ENCODE measurements around the gene DMAC2. TPM values are rescaled to one million over a fixed set of nuclear protein-coding genes. Genes with fewer than 3 reads are reported as not detected.

The DMAC2 gene
- total RNA-seq = 39.9 and 41.5 TPM in 2 replicates

DNA sequence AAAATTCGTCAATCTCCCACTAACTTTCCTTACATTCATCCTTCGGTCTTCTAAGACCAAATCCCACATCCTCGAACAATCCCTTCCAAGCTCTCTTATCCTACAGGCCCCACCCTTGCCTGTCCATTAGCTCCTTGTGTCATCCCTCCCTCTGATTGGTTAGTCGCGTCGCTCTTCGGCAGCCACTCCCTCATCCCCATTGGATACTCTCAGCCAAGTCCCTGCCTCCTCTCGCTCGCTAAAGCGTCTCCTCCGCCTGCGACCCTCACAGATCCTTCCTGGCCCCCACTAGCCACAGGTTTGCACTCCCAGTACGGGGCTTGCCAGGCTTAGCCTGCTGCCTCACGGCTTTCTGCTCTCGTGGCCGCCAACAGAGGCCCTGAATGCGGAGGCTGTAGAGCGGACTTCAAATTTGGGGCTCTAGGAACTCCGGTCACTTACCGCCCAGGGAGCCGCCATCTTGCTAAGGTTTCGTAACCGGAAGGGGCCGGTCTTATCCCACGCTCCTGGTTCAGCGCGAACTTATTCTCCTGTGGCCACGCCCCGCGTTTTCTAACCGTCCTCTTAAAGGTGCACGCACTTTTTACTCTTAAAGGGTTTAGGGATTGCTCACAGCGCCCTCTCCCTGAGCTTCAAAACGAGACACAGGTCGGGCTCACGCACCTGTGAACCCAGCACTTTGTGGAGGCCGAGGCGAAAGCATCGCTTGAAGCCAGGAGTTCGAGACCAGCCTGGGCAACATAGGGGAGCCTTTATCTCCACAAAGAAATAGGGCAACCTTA is at the start of gene DMAC2:
Gene DMAC2 (minus strand): TSS at position 472 of the 782 bp plus-strand sequence. CDS start 13 bp downstream, at position 459.

DNA sequence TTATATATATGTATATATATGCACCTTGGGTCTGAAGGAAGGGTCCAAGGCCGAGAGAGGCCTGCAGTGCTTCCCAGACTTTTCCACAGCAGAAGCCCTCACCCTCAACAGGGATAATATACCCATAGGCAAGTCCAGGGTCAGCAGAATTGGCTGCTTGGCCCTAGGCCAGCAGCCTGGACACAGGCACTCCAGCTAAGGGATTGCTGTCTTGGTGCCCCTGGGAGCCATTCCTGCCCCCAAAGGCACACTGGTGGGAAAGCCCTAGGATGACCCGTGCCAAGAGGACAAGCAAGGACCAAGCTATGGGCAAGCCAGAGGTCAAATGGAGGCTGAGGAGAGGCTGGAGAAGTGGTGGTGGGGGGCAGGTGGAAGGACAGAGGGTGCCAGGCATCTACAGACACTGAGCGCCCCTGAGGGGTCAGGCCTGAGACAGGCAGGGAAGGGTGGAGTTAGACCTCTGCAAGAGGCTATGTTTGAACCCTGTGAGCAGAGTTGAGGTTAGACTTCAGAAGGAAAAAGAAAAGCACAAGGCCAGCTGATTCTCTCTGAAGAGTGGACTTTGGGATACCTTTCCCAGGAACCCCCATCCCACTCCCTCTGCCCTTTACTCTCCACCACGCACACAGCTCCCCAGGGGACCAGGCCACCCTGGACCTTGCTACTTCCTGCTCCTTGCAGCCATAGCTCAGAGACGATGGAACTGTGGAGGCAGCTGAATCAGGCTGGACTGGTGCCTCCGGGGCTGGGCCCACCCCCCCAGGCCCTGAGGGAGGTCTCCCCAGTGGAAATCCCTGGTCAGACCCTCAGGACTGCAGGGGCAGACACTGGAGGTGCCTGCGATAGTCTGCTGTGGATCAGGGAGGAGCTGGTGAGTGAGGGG is 3.0 kb upstream of the DMAC2 start, which contains the start of gene ERICH4:
Gene ERICH4 (plus strand): TSS at position 684 of the 883 bp plus-strand sequence. CDS start 14 bp downstream, at position 698.

DNA sequence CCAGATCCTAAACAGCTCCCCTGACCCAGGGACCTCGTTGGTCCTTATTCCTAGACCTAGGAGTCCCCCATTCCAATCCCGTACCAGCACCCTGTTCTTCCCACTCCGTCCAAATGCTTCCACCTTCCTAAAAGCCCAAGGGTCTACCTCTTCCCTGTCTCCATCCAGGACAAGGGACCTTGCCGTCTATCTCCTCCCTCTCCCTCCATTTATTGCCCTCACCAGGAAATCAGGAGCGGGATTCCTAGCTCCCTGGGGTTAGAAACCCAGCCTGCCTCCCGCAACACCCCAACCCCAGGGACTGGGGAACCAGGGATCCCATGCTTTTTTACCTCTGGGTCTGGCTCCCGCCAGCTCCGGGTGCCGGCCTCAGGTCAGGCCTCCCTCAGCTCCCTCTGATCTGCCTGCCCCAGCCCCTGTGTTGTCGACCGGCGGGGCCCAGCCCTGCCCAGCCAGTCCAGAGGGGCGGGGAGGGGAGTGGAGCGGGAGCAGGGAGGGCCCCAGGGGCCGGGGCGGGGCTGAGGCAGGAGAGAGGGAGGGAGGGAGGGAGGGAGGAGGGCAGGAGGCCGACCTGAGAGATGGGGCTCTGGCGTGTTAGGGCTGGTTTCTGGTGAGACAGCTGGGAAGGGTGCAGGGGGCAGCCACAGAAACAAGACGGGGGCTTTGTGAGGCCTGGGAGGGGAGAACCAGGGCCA is 12.6 kb downstream of the DMAC2 start, which contains the start of gene B3GNT8:
Gene B3GNT8 (minus strand): TSS at position 423 of the 695 bp plus-strand sequence. CDS start 596 bp downstream, outside the sequence.

DNA sequence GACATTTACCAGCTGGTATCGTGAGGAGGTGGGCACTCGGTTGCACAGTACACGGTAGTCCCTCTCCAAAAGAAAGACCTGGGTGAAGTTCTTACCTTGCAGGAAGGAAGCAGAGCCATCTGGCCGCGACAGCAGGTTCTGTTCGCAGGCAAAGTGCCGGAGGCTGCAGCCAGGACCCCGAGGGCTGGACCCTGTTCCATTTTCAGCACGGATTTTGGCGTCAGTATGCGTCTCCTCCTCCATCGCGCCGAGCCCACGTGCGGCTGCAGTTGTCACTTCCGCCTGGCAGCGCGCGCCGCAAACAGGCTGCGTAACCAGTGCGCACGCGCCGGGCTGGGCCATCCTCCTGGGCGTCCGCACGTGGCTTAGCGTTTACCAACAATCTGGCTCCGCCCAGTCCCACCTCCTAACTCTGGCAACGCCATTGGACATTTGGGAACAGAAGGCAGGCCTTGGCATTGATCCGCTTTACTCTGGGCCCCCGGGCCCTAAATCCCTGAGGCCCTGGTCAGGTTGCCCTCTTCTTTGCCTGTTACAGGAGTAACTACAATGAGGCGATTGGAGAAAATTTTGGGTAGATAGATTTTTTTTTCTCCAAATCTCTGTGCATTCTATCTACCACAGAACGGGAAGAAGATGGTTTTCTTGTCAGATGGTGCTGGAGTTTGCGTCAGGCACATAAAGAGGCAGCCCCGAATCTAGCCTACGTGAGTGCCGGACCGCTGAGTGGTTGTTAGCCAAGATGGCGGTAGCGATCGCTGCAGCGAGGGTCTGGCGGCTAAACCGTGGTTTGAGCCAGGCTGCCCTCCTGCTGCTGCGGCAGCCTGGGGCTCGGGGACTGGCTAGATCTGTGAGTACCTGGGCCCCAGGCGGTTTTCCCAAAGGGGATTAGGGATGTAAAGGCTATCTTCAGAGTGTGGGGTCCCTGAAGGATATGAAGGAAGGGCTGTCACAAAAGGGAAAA is 42.3 kb downstream of the DMAC2 start, which contains the start of the genes BCKDHA and EXOSC5:
Gene BCKDHA (plus strand): TSS at position 733 of the 964 bp plus-strand sequence. CDS start 10 bp downstream, at position 743.
Gene EXOSC5 (minus strand): TSS at position 274 of the 964 bp plus-strand sequence. CDS start 31 bp downstream, at position 243.

Other genes starting within 250 kb of the DMAC2 start
- 0.11 TPM in 1 of 2 replicates, not detected in the other for gene CYP2S1, start 246.7 kb downstream of the DMAC2 start, total RNA-seq
- gene AXL, start 220.7 kb downstream of the DMAC2 start, total RNA-seq = 5.2 and 6.7 TPM in 2 replicates
- 46.2 and 65.1 TPM in 2 replicates for gene HNRNPUL1, start 175.5 kb downstream of the DMAC2 start, total RNA-seq
- 6.2 and 7.1 TPM in 2 replicates for gene CCDC97, start 129.7 kb downstream of the DMAC2 start, total RNA-seq
- 19.6 and 35.2 TPM in 2 replicates for gene TGFB1, start 86.0 kb downstream of the DMAC2 start, total RNA-seq
- gene B9D2, start 75.8 kb downstream of the DMAC2 start, total RNA-seq = 5.9 and 6.4 TPM in 2 replicates
- gene TMEM91, start 63.4 kb downstream of the DMAC2 start, total RNA-seq = 4.4 and 4.9 TPM in 2 replicates
- gene EXOSC5, start 42.6 kb downstream of the DMAC2 start, total RNA-seq = 9.1 and 12.9 TPM in 2 replicates
- 34.1 and 43.1 TPM in 2 replicates for gene BCKDHA, start 42.1 kb downstream of the DMAC2 start, total RNA-seq
- gene B3GNT8, start 12.5 kb downstream of the DMAC2 start, total RNA-seq = 2.7 and 3.5 TPM in 2 replicates
- not detected in 2 replicates for gene ERICH4, start 3.2 kb upstream of the DMAC2 start, total RNA-seq
- 6.6 and 14.2 TPM in 2 replicates for gene CEACAM21, start 136.3 kb upstream of the DMAC2 start, total RNA-seq
- gene CEACAM4, start 187.2 kb upstream of the DMAC2 start, total RNA-seq = not detected in 2 replicates
- gene CEACAM7, start 248.4 kb upstream of the DMAC2 start, total RNA-seq = 0.33 and 1.9 TPM in 2 replicates